SK-N-SH (cell line): Measurements from ENCODE around the gene ATG7. TPM values are rescaled to one million over a fixed set of nuclear protein-coding genes. Genes with fewer than 3 reads are reported as not detected.
A peak's percentile ranks its signal among the peaks of the same experiment; 100 is the strongest.

ENCODE experiments used
- CTCF ChIA-PET: fragments of 300-600, 350-600 bp; formaldehyde crosslinking; extraction: SDS; loops from one replicate; lab custom pipeline; 2021; lab: Yijun Ruan, JAX
- POLR2A ChIA-PET: fragments of 350-600 bp; sonication (Branson Sonifier 250); formaldehyde crosslinking; extraction: SDS; loops from one replicate; lab custom pipeline; 2020; ENCODE audit warnings: antibody characterized with exemption, inconsistent platforms; lab: Yijun Ruan, JAX
- DNase-seq: peaks from one replicate; pipeline ENCODE4 v3.0.0; 2012
- H2AFZ ChIP-seq: fragments of 200-600 bp; sonication (generic); 2 replicates; pipeline ENCODE4 v1.8.1; 2016; ENCODE audit warnings: antibody characterized with exemption, mild to moderate bottlenecking, low read depth
- H3F3A ChIP-seq: fragments of 200-600 bp; sonication (generic); replicated peaks from 2 replicates; pipeline ENCODE3; 2016; ENCODE audit warnings: antibody characterized with exemption, mild to moderate bottlenecking; ENCODE audit not compliant: insufficient read depth
- H3K27ac ChIP-seq, 2 experiments: fragments of 200-500 bp in 1 of 2; fragments of 200-600 bp in 1 of 2; sonication (Bioruptor generic) in 1 of 2; sonication (generic), shearing (Covaris generic) in 1 of 2; 2 replicates each; pipeline versions ENCODE4 v1.5.1 to v1.6.1; 2014 to 2016; ENCODE audit warnings: low read depth in 2 of 2, inconsistent platforms in 1 of 2, low read length in 1 of 2, mild to moderate bottlenecking in 1 of 2, mixed read lengths in 1 of 2
- H3K27me3 ChIP-seq: fragments of 200-600 bp; sonication (generic), shearing (Covaris generic); 2 replicates; pipeline ENCODE4 v1.6.1; 2016; ENCODE audit warnings: mixed run types; ENCODE audit not compliant: insufficient read depth
- H3K36me3 ChIP-seq, 2 experiments: fragments of 200-500 bp in 1 of 2; fragments of 200-600 bp in 1 of 2; sonication (Bioruptor generic) in 1 of 2; sonication (generic) in 1 of 2; replicated peaks in 1 of 2; 2 replicates each; pipeline versions ENCODE3 to v1.5.1; 2014 to 2016; ENCODE audit warnings: low read length in 1 of 2, mild to moderate bottlenecking in 1 of 2; ENCODE audit not compliant: insufficient read depth in 2 of 2, control insufficient read depth in 1 of 2
- H3K4me1 ChIP-seq, 2 experiments: fragments of 200-500 bp in 1 of 2; fragments of 200-600 bp in 1 of 2; sonication (Bioruptor generic) in 1 of 2; sonication (generic), shearing (Covaris generic) in 1 of 2; 2 replicates each; pipeline versions ENCODE4 v1.5.1 to v1.6.1; 2014 to 2016; ENCODE audit warnings: low read depth in 1 of 2, low read length in 1 of 2, mixed run types in 1 of 2; ENCODE audit not compliant: insufficient read depth in 2 of 2, control insufficient read depth in 1 of 2
- H3K4me2 ChIP-seq: fragments of 200-600 bp; sonication (generic), shearing (Covaris generic); 2 replicates; pipeline ENCODE4 v1.6.1; 2017; ENCODE audit warnings: mixed run types
- H3K4me3 ChIP-seq, 2 experiments: fragments of 200-500 bp in 1 of 2; fragments of 200-600 bp in 1 of 2; sonication (Bioruptor generic) in 1 of 2; sonication (generic), shearing (Covaris generic) in 1 of 2; 2 replicates each; pipeline versions ENCODE4 v1.5.1 to v1.8.1; 2014 to 2016; ENCODE audit warnings: low read depth in 2 of 2, inconsistent platforms in 1 of 2, low read length in 1 of 2, mild to moderate bottlenecking in 1 of 2, mixed read lengths in 1 of 2, moderate library complexity in 1 of 2
- H3K79me2 ChIP-seq: fragments of 200-600 bp; sonication (generic); 2 replicates; pipeline ENCODE4 v1.8.1; 2017; ENCODE audit warnings: mild to moderate bottlenecking; ENCODE audit not compliant: insufficient read depth
- H3K9ac ChIP-seq: fragments of 200-600 bp; sonication (generic); 2 replicates; pipeline ENCODE4 v1.6.1; 2017; ENCODE audit warnings: mixed run types
- H3K9me2 ChIP-seq: fragments of 200-600 bp; sonication (generic); 2 replicates; pipeline ENCODE4 v1.6.1; 2017; ENCODE audit warnings: mixed run types
- H3K9me3 ChIP-seq: fragments of 200-600 bp; sonication (generic); 2 replicates; pipeline ENCODE4 v1.6.1; 2017; ENCODE audit warnings: mixed run types, mild to moderate bottlenecking, moderate library complexity
- H4K20me1 ChIP-seq: fragments of 200-600 bp; sonication (generic); 2 replicates; pipeline ENCODE4 v1.6.1; 2017; ENCODE audit warnings: mild to moderate bottlenecking, mixed run types; ENCODE audit not compliant: insufficient read depth
- ELF1 ChIP-seq: IDR thresholded peaks from 2 replicates; pipeline ENCODE4 v1.4.0; 2012
- EZH2phosphoT487 ChIP-seq: fragments of 200-600 bp; sonication (generic); IDR thresholded peaks from 2 replicates; pipeline ENCODE4 v1.6.1; 2017; ENCODE audit warnings: low read depth, mixed run types, mild to moderate bottlenecking, antibody characterized with exemption, moderate library complexity, borderline replicate concordance
- FOSL2 ChIP-seq: IDR thresholded peaks from 2 replicates; pipeline ENCODE4 v1.4.0; 2012; ENCODE audit warnings: low read depth, mild to moderate bottlenecking, moderate library complexity, borderline replicate concordance
- FOXJ3 ChIP-seq: sonication (generic); formaldehyde crosslinking; IDR thresholded peaks from 2 replicates; pipeline ENCODE4 v1.5.1; 2020; ENCODE audit warnings: mild to moderate bottlenecking, missing genetic modification reagents
- GABPA ChIP-seq: IDR thresholded peaks from 2 replicates; pipeline ENCODE4 v1.4.0; 2012; ENCODE audit warnings: low read depth, mild to moderate bottlenecking
- GATA2 ChIP-seq: sonication (generic); formaldehyde crosslinking; IDR thresholded peaks from 2 replicates; pipeline ENCODE4 v1.5.0; 2020; ENCODE audit warnings: mild to moderate bottlenecking, missing genetic modification reagents
- JUND ChIP-seq: IDR thresholded peaks from 2 replicates; pipeline ENCODE4 v1.4.0; 2012
- MEF2A ChIP-seq: IDR thresholded peaks from 2 replicates; pipeline ENCODE4 v1.4.0; 2012; ENCODE audit warnings: low read depth, borderline replicate concordance
- NFIC ChIP-seq: IDR thresholded peaks from 2 replicates; pipeline ENCODE4 v1.4.0; 2012; ENCODE audit warnings: borderline replicate concordance
- NRF1 ChIP-seq: IDR thresholded peaks from 2 replicates; pipeline ENCODE4 v1.6.1; 2012; ENCODE audit warnings: low read depth, mild to moderate bottlenecking, low read length
- RFX5 ChIP-seq: IDR thresholded peaks from 2 replicates; pipeline ENCODE4 v1.6.1; 2012; ENCODE audit warnings: mild to moderate bottlenecking, improper control_type of control experiment, low read length
- RXRA ChIP-seq: IDR thresholded peaks from 2 replicates; pipeline ENCODE4 v1.4.0; 2012; ENCODE audit warnings: low read depth, mild to moderate bottlenecking, borderline replicate concordance
- SIN3A ChIP-seq: IDR thresholded peaks from 2 replicates; pipeline ENCODE4 v1.6.1; 2012; ENCODE audit warnings: low read depth, mild to moderate bottlenecking, low read length, moderate library complexity, borderline replicate concordance
- SMC3 ChIP-seq: IDR thresholded peaks from 2 replicates; pipeline ENCODE4 v1.6.1; 2012; ENCODE audit warnings: low read depth, low read length, improper control_type of control experiment
- TAF1 ChIP-seq: IDR thresholded peaks from 2 replicates; pipeline ENCODE4 v1.6.1; 2012; ENCODE audit warnings: low read depth, mild to moderate bottlenecking, low read length, moderate library complexity, borderline replicate concordance
- YY1 ChIP-seq: IDR thresholded peaks from 2 replicates; pipeline ENCODE4 v1.4.0; 2012; ENCODE audit warnings: low read depth, mild to moderate bottlenecking
- WGBS: methylation state at CpG from one replicate; pipeline ENCODE4 v1.1.6; 2017; ENCODE audit warnings: low lambda C conversion rate; 5-methylcytosine and 5-hydroxymethylcytosine counted together
- polyA plus RNA-seq, 3 experiments: library from polyadenylated mRNA; depleted of rRNA; stranded (reverse); fragments of >200 nt; gene quantifications; 2 replicates each; pipeline ENCODE4 v1.2.3, GENCODE V29; 2012
- TF ChIP-seq, protein P1 (sequence below): IDR thresholded peaks from 2 replicates; pipeline ENCODE4 v1.6.1; 2012; ENCODE audit warnings: mild to moderate bottlenecking, low read depth, low read length, moderate library complexity
- TF ChIP-seq, protein P2 (sequence below): IDR thresholded peaks from 2 replicates; pipeline ENCODE4; 2012
- TF ChIP-seq, protein P3 (sequence below): fragments of 150-350 bp; IDR thresholded peaks from 2 replicates; pipeline ENCODE4 v1.6.1; 2017; ENCODE audit warnings: antibody characterized with exemption, low read length, low read depth, borderline replicate concordance
- TF ChIP-seq, protein P4 (sequence below): fragments of 150-350 bp; IDR thresholded peaks from 2 replicates; pipeline ENCODE4 v1.6.1; 2016; ENCODE audit warnings: mild to moderate bottlenecking, low read depth, low read length
- TF ChIP-seq, protein P5 (sequence below): IDR thresholded peaks from 2 replicates; pipeline ENCODE4 v1.4.0; 2012; ENCODE audit warnings: low read depth, borderline replicate concordance

The ATG7 gene
- polyA plus RNA-seq, 1 of the 3 experiments (the other 2 are of a cell fraction) = 29.5 TPM

DNA sequence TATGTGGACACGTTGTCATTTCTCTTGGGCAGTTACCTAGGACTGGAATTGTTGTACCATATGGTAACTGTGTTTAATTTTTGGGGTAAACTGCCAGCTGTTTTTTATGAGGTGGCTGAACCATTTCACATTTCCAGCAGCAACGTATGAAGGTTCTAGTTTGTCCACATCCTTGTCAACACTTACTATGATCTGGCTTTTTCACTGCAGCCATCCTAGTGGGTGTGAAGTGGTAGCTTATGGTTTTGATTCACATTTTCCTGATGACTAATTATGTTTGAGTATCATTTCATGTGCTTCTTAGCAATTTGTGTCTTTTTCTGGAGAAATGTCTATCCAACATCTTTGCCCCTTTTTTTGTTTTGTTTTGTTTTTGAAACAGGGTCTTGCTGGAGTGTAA lies 275.3 kb downstream of the ATG7 start (continued):
- TF ChIP-seq, protein P1, sequence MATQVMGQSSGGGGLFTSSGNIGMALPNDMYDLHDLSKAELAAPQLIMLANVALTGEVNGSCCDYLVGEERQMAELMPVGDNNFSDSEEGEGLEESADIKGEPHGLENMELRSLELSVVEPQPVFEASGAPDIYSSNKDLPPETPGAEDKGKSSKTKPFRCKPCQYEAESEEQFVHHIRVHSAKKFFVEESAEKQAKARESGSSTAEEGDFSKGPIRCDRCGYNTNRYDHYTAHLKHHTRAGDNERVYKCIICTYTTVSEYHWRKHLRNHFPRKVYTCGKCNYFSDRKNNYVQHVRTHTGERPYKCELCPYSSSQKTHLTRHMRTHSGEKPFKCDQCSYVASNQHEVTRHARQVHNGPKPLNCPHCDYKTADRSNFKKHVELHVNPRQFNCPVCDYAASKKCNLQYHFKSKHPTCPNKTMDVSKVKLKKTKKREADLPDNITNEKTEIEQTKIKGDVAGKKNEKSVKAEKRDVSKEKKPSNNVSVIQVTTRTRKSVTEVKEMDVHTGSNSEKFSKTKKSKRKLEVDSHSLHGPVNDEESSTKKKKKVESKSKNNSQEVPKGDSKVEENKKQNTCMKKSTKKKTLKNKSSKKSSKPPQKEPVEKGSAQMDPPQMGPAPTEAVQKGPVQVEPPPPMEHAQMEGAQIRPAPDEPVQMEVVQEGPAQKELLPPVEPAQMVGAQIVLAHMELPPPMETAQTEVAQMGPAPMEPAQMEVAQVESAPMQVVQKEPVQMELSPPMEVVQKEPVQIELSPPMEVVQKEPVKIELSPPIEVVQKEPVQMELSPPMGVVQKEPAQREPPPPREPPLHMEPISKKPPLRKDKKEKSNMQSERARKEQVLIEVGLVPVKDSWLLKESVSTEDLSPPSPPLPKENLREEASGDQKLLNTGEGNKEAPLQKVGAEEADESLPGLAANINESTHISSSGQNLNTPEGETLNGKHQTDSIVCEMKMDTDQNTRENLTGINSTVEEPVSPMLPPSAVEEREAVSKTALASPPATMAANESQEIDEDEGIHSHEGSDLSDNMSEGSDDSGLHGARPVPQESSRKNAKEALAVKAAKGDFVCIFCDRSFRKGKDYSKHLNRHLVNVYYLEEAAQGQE = no peak
- TF ChIP-seq RFX5 = no peak
- no peak for TF ChIP-seq NRF1

DNA sequence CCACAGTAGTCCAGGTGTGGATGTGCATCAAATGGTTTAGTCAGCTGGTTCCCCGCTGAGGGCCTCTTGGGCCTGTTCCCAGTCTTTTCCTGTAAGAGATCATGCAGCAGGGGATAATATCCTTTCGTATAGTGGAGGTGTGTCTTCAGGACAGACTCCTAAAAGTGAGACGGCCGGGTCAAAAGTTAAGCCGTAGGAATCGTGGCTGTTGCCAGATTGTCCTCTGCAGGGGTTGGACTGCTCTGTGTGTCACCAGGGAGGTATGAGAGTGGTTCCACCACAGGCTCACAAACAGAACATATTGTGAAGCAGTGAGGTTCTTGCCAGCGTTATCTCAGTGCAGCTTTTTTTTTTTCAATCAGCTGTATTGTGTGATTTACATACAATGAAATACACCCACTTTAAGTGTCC lies 276.5 kb downstream of the ATG7 start:
- ChIA-PET CTCF (no interaction called here), POLR2A (no interaction called here)
- Histone ChIP-seq H2AFZ (no peak overlapping the region), H3F3A (peaks cover 20% of the 10 kb centered on the region), H3K9me3 (no peaks in the 10 kb centered on the region), H3K79me2 (peaks cover 4% of the 10 kb centered on the region; the same call in 1 of the 2 replicates), H3K27me3 (no peaks in the 10 kb centered on the region), H3K4me3 (no peak overlapping the region), H3K4me1 (peaks cover 3 to 8% of the 10 kb centered on the region in 2 experiments; a peak in 2 of 4 replicates), H3K9ac (no peak overlapping the region), H3K9me2 (no peaks in the 10 kb centered on the region), H3K4me2 (0 out of 2 replicates have a peak overlapping the region, but pooled peaks have one; percentile 21), H3K36me3 (peaks cover 7 to 8% of the 10 kb centered on the region in 2 experiments), H3K27ac (peak overlapping the region; percentile 14 to 54; a peak in 3 of 4 replicates), H4K20me1 (no peaks in the 10 kb centered on the region)
- DNase-seq = no peak
- 60% methylated on average over 7 of the region's 7 CpGs for WGBS
- TF ChIP-seq EZH2phosphoT487 = no peak
- no peak for TF ChIP-seq GABPA
- TF ChIP-seq NFIC = peak; percentile 47
- TF ChIP-seq MEF2A = no peak
- TF ChIP-seq, protein P2, sequence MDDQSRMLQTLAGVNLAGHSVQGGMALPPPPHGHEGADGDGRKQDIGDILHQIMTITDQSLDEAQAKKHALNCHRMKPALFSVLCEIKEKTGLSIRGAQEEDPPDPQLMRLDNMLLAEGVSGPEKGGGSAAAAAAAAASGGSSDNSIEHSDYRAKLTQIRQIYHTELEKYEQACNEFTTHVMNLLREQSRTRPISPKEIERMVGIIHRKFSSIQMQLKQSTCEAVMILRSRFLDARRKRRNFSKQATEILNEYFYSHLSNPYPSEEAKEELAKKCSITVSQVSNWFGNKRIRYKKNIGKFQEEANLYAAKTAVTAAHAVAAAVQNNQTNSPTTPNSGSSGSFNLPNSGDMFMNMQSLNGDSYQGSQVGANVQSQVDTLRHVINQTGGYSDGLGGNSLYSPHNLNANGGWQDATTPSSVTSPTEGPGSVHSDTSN = no peak
- TF ChIP-seq SIN3A = no peak
- TF ChIP-seq, protein P1 = no peak
- TF ChIP-seq JUND = 0 out of 2 replicates have a peak, but pooled peaks have one; percentile 12
- no peak for TF ChIP-seq FOXJ3 (CRISPR knock-in tag)
- TF ChIP-seq ELF1 = no peak
- TF ChIP-seq RXRA = no peak
- TF ChIP-seq FOSL2 = no peak
- TF ChIP-seq, protein P3, sequence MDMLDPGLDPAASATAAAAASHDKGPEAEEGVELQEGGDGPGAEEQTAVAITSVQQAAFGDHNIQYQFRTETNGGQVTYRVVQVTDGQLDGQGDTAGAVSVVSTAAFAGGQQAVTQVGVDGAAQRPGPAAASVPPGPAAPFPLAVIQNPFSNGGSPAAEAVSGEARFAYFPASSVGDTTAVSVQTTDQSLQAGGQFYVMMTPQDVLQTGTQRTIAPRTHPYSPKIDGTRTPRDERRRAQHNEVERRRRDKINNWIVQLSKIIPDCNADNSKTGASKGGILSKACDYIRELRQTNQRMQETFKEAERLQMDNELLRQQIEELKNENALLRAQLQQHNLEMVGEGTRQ = no peak
- no peak for TF ChIP-seq TAF1
- no peak for TF ChIP-seq YY1
- TF ChIP-seq SMC3 = no peak
- TF ChIP-seq, protein P4, sequence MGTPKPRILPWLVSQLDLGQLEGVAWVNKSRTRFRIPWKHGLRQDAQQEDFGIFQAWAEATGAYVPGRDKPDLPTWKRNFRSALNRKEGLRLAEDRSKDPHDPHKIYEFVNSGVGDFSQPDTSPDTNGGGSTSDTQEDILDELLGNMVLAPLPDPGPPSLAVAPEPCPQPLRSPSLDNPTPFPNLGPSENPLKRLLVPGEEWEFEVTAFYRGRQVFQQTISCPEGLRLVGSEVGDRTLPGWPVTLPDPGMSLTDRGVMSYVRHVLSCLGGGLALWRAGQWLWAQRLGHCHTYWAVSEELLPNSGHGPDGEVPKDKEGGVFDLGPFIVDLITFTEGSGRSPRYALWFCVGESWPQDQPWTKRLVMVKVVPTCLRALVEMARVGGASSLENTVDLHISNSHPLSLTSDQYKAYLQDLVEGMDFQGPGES = no peak
- TF ChIP-seq GATA2 (CRISPR knock-in tag) = no peak
- no peak for TF ChIP-seq RFX5
- TF ChIP-seq, protein P5, sequence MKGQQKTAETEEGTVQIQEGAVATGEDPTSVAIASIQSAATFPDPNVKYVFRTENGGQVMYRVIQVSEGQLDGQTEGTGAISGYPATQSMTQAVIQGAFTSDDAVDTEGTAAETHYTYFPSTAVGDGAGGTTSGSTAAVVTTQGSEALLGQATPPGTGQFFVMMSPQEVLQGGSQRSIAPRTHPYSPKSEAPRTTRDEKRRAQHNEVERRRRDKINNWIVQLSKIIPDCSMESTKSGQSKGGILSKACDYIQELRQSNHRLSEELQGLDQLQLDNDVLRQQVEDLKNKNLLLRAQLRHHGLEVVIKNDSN = no peak
